Right atrium auricular region (tissue), 2 donors: Measurements from ENCODE around the gene IL21R. TPM values are rescaled to one million over a fixed set of nuclear protein-coding genes. Genes with fewer than 3 reads are reported as not detected.

Source experiments
- DNase-seq: peaks from one replicate; pipeline ENCODE4 v3.0.0-alpha.2; 2019; ENCODE audit warnings: low spot score
- H3K27ac ChIP-seq, 2 donors: fragments of 200-600 bp; sonication (generic); 1 replicate in 1 of 2; 2 replicates in 1 of 2; pipeline ENCODE4 v1.5.1; 2016 to 2019
- H3K27me3 ChIP-seq, 2 donors: fragments of 200-600 bp; sonication (generic); one replicate each; pipeline versions ENCODE4 v1.5.1 to v1.6.0; 2017 to 2019
- H3K36me3 ChIP-seq: fragments of 200-600 bp; sonication (generic); one replicate; pipeline ENCODE4 v1.5.1; 2016
- H3K4me1 ChIP-seq, 2 donors: fragments of 200-600 bp; sonication (generic); one replicate each; pipeline versions ENCODE4 v1.5.1 to v1.6.0; 2017 to 2019
- H3K4me3 ChIP-seq, 2 donors: fragments of 200-600 bp; sonication (generic); 1 replicate in 1 of 2; 2 replicates in 1 of 2; pipeline ENCODE4 v1.5.1; 2017 to 2019; ENCODE audit warnings: mild to moderate bottlenecking in 1 of 2, moderate library complexity in 1 of 2
- H3K9me3 ChIP-seq, 2 donors: fragments of 200-600 bp; sonication (generic); one replicate each; pipeline ENCODE4 v1.5.1; 2019
- total RNA-seq, 2 donors: library from RNA; depleted of rRNA; stranded (reverse); fragments of >200 nt; gene quantifications; one replicate each; pipeline ENCODE4 v1.1.0, GENCODE V29; 2016
- TF ChIP-seq, protein P1 (sequence below), 2 donors: fragments of 200-600 bp; sonication (generic); IDR thresholded peaks; one replicate each; pipeline ENCODE4 v1.5.1; 2019; ENCODE audit warnings: antibody characterized with exemption in 2 of 2

Gene IL21R
- total RNA-seq, 2 donors from 2014 or later, result 0.07 to 1.3 TPM

- Histone ChIP-seq H3K4me3 (no peak overlapping the region), H3K36me3 (no peaks in the 10 kb centered on the region), H3K4me1 (no peaks in the 10 kb centered on the region), H3K27ac (no peak overlapping the region), H3K9me3 (peaks cover 0 to 22% of the 10 kb centered on the region in 2 donors), H3K27me3 (no peaks in the 10 kb centered on the region)
- TF ChIP-seq, protein P1, sequence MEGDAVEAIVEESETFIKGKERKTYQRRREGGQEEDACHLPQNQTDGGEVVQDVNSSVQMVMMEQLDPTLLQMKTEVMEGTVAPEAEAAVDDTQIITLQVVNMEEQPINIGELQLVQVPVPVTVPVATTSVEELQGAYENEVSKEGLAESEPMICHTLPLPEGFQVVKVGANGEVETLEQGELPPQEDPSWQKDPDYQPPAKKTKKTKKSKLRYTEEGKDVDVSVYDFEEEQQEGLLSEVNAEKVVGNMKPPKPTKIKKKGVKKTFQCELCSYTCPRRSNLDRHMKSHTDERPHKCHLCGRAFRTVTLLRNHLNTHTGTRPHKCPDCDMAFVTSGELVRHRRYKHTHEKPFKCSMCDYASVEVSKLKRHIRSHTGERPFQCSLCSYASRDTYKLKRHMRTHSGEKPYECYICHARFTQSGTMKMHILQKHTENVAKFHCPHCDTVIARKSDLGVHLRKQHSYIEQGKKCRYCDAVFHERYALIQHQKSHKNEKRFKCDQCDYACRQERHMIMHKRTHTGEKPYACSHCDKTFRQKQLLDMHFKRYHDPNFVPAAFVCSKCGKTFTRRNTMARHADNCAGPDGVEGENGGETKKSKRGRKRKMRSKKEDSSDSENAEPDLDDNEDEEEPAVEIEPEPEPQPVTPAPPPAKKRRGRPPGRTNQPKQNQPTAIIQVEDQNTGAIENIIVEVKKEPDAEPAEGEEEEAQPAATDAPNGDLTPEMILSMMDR (IDR thresholded peaks at IDR 0.05), result no peak
- DNase-seq, result no peak
Observed at GRCh38 chr16:27421961-27422740, 20.2 kb downstream of the IL21R start.

GRCh38 chr16:27424772-27425498, 23.0 kb downstream of the IL21R start:
- H3K9me3 ChIP-seq, result peaks cover 0 to 22% of the 10 kb centered on the region in 2 donors
- H3K4me1 ChIP-seq, result no peaks in the 10 kb centered on the region
- peak; percentile 16 for DNase-seq
- no peak overlapping the region for H3K27ac ChIP-seq
- no peaks in the 10 kb centered on the region for H3K27me3 ChIP-seq
- H3K4me3 ChIP-seq, result no peak overlapping the region
- H3K36me3 ChIP-seq, result no peaks in the 10 kb centered on the region
- TF ChIP-seq, protein P1 (IDR thresholded peaks at IDR 0.05), result no peak

GRCh38 chr16:27425961-27426360, 24.0 kb downstream of the IL21R start:
- TF ChIP-seq, protein P1 (IDR thresholded peaks at IDR 0.05), result no peak
- DNase-seq, result peak; percentile 1
- H3K27ac ChIP-seq, result no peak overlapping the region
- no peak overlapping the region for H3K4me3 ChIP-seq
- H3K36me3 ChIP-seq, result no peaks in the 10 kb centered on the region
- H3K9me3 ChIP-seq, result peaks cover 0 to 22% of the 10 kb centered on the region in 2 donors
- H3K27me3 ChIP-seq, result no peaks in the 10 kb centered on the region
- no peaks in the 10 kb centered on the region for H3K4me1 ChIP-seq

- DNase-seq, result peak; percentile 60
- Histone ChIP-seq H3K4me1 (no peaks in the 10 kb centered on the region), H3K9me3 (peaks cover 0 to 17% of the 10 kb centered on the region in 2 donors), H3K36me3 (no peaks in the 10 kb centered on the region), H3K27me3 (no peaks in the 10 kb centered on the region), H3K27ac (no peak overlapping the region), H3K4me3 (no peak overlapping the region)
- TF ChIP-seq, protein P1 (IDR thresholded peaks at IDR 0.05), result no peak
Observed at GRCh38 chr16:27426423-27427408, 24.7 kb downstream of the IL21R start.

DNA sequence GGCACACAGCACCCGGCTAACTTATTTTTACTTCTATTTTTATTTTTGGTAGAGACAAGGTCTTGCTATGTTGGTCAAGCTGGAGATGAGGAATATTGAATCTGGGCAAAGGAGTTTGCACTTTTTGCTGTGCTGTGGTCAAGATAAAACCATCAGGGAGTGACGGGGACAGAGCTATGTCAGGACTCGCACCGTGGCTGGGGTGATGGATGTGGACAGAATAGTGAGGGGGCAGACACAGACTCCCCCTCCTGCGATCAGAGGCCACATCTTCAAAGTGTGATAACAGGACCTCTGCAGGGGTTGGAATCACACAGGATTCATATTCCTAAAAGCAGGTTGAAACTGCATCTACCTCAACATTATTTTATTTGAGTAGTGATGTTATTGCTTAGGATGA, 25.6 kb downstream of the IL21R start:
- DNase-seq, result peak; percentile 11
- Histone ChIP-seq H3K27ac (no peak overlapping the region), H3K4me1 (no peaks in the 10 kb centered on the region), H3K9me3 (peaks cover 0 to 9% of the 10 kb centered on the region in 2 donors), H3K4me3 (no peak overlapping the region), H3K27me3 (no peaks in the 10 kb centered on the region), H3K36me3 (no peaks in the 10 kb centered on the region)
- TF ChIP-seq, protein P1 (IDR thresholded peaks at IDR 0.05), result no peak
